GM23338 (cell line): ENCODE measurements around the gene FAM234A. TPM values are rescaled to one million over a fixed set of nuclear protein-coding genes. Genes with fewer than 3 reads are reported as not detected.

ENCODE experiments used
- ATAC-seq: fragments of 200-7000 bp; cut with Tn5 transposase; 3 replicates; pipeline ENCODE4 v1.9.1; 2020
- DNase-seq: peaks from one replicate; pipeline ENCODE4 v3.0.0-alpha.2; 2015; ENCODE audit warnings: low spot score
- H2AFZ ChIP-seq: fragments of 200-600 bp; sonication (generic); 2 replicates; pipeline ENCODE4 v1.8.0; 2016; ENCODE audit warnings: antibody characterized with exemption, mild to moderate bottlenecking, moderate library complexity
- H3F3A ChIP-seq: fragments of 200-600 bp; sonication (generic); replicated peaks from 2 replicates; pipeline ENCODE4 v1.8.0; 2017; ENCODE audit warnings: antibody characterized with exemption, mixed run types, low read depth
- H3K27ac ChIP-seq: fragments of 200-600 bp; sonication (generic); 2 replicates; pipeline ENCODE4 v1.6.1; 2016; ENCODE audit warnings: low read depth
- H3K27me3 ChIP-seq: fragments of 200-600 bp; sonication (generic); 2 replicates; pipeline ENCODE4 v1.8.0; 2016; ENCODE audit warnings: mild to moderate bottlenecking, mixed run types, moderate library complexity; ENCODE audit not compliant: insufficient read depth
- H3K36me3 ChIP-seq: fragments of 200-600 bp; sonication (generic); 2 replicates; pipeline ENCODE4 v1.8.0; 2016; ENCODE audit warnings: mild to moderate bottlenecking; ENCODE audit not compliant: insufficient read depth
- H3K4me1 ChIP-seq: fragments of 200-600 bp; sonication (generic); 2 replicates; pipeline ENCODE4 v1.8.0; 2016; ENCODE audit warnings: mild to moderate bottlenecking, moderate library complexity; ENCODE audit not compliant: insufficient read depth
- H3K4me2 ChIP-seq: fragments of 200-600 bp; sonication (generic); 2 replicates; pipeline ENCODE4 v1.7.1; 2017; ENCODE audit warnings: mixed run types
- H3K4me3 ChIP-seq: fragments of 200-600 bp; sonication (generic); 2 replicates; pipeline ENCODE4 v1.6.1; 2016; ENCODE audit warnings: mixed run types
- H3K79me2 ChIP-seq: fragments of 200-600 bp; sonication (generic); replicated peaks from 2 replicates; pipeline ENCODE4 v1.8.0; 2017; ENCODE audit warnings: mild to moderate bottlenecking; ENCODE audit not compliant: insufficient read depth
- H3K9me2 ChIP-seq: fragments of 200-600 bp; sonication (generic); 2 replicates; pipeline ENCODE4 v1.8.0; 2017; ENCODE audit not compliant: insufficient read depth
- H4K20me1 ChIP-seq: fragments of 200-600 bp; sonication (generic); replicated peaks from 2 replicates; pipeline ENCODE4 v1.8.0; 2017; ENCODE audit warnings: mild to moderate bottlenecking; ENCODE audit not compliant: insufficient read depth
- H3K27ac Mint-ChIP-seq: 2 replicates; pipeline ENCODE4 v1.8.0; 2020; ENCODE audit warnings: inconsistent platforms, mild to moderate bottlenecking, moderate library complexity, mixed read lengths
- H3K27me3 Mint-ChIP-seq: 3 replicates; pipeline ENCODE4 v1.8.0; 2022; ENCODE audit warnings: low read depth, mild to moderate bottlenecking, moderate library complexity, mixed read lengths, inconsistent platforms; ENCODE audit not compliant: insufficient read depth, poor library complexity
- H3K36me3 Mint-ChIP-seq: 3 replicates; pipeline ENCODE4 v1.8.0; 2021; ENCODE audit warnings: low read depth, mild to moderate bottlenecking, inconsistent platforms, moderate library complexity, mixed read lengths
- H3K4me1 Mint-ChIP-seq: 3 replicates; pipeline ENCODE4 v1.8.0; 2020; ENCODE audit warnings: mild to moderate bottlenecking, inconsistent platforms, mixed read lengths
- H3K4me3 Mint-ChIP-seq: 3 replicates; pipeline ENCODE4 v1.8.0; 2021; ENCODE audit warnings: moderate library complexity, mild to moderate bottlenecking, inconsistent platforms, mixed read lengths
- H3K9me3 Mint-ChIP-seq: 3 replicates; pipeline ENCODE4 v1.8.0; 2020; ENCODE audit warnings: moderate library complexity, mild to moderate bottlenecking, inconsistent platforms, mixed read lengths
- CREB1 ChIP-seq: fragments of 250-450 bp; sonication (Bioruptor Pico); IDR thresholded peaks from 2 replicates; pipeline ENCODE4 v1.5.0; 2020; ENCODE audit warnings: low read depth, mild to moderate bottlenecking, moderate library complexity
- ETS1 ChIP-seq: IDR thresholded peaks from 2 replicates; pipeline ENCODE4 v1.6.1; 2016; ENCODE audit warnings: antibody characterized with exemption
- EZH2 ChIP-seq: fragments of 200-600 bp; sonication (generic); IDR thresholded peaks from one replicate; pipeline ENCODE4 v1.8.0; 2017; ENCODE audit warnings: antibody characterized with exemption, mild to moderate bottlenecking, low read depth; ENCODE audit not compliant: unreplicated experiment
- EZH2phosphoT487 ChIP-seq: fragments of 200-600 bp; sonication (generic); IDR thresholded peaks from one replicate; pipeline ENCODE4 v1.8.1; 2018; ENCODE audit warnings: antibody characterized with exemption; ENCODE audit not compliant: unreplicated experiment
- NANOG ChIP-seq: IDR thresholded peaks from 2 replicates; pipeline ENCODE4 v1.6.1; 2016; ENCODE audit warnings: antibody characterized with exemption, borderline replicate concordance
- POLR2AphosphoS5 ChIP-seq: IDR thresholded peaks from 2 replicates; pipeline ENCODE4 v1.6.1; 2016; ENCODE audit warnings: antibody characterized with exemption, low read depth
- REST ChIP-seq: IDR thresholded peaks from one replicate; pipeline ENCODE4 v1.6.1; 2018; ENCODE audit warnings: antibody characterized with exemption; ENCODE audit not compliant: unreplicated experiment
- STAT1 ChIP-seq: IDR thresholded peaks from one replicate; pipeline ENCODE4 v1.6.1; 2016; ENCODE audit warnings: antibody characterized with exemption; ENCODE audit not compliant: unreplicated experiment
- ZNF331 ChIP-seq: fragments of 250-450 bp; sonication (Bioruptor Pico); IDR thresholded peaks from 2 replicates; pipeline ENCODE4 v1.5.0; 2020; ENCODE audit warnings: low read depth, mild to moderate bottlenecking, moderate library complexity
- ZNF462 ChIP-seq: fragments of 250-450 bp; sonication (Bioruptor Pico); IDR thresholded peaks from 2 replicates; pipeline ENCODE4 v1.5.0; 2020; ENCODE audit warnings: mild to moderate bottlenecking, moderate library complexity
- polyA plus RNA-seq: library from polyadenylated mRNA; unstranded; fragments of >200 nt; fragmentation: Nextera tagmentation; extraction: Ambion mirVana; gene quantifications from 2 replicates; pipeline ENCODE4 v1.2.1, GENCODE V29; 2016
- total RNA-seq: library from RNA; depleted of rRNA; stranded (reverse); fragments of >200 nt; shearing (Covaris generic); gene quantifications from 2 replicates; pipeline ENCODE4 v1.2.3, GENCODE V29; 2014

FAM234A gene
- total and polyA plus RNA-seq, 2 experiments from 2014 or later: 41.9 to 128 TPM

- no peak overlapping the region for H2AFZ ChIP-seq
- TF ChIP-seq ZNF331 (CRISPR knock-in tag) (no peak), NANOG (no peak), EZH2phosphoT487 (no peak), REST (no peak), ETS1 (no peak), ZNF462 (no peak), CREB1 (CRISPR knock-in tag) (no peak), STAT1 (no peak), EZH2 (no peak), POLR2AphosphoS5 (no peak)
- no peak overlapping the region for H3K27ac ChIP-seq
- H3K36me3 ChIP-seq: no peaks in the 10 kb centered on the region
- H3K9me2 ChIP-seq: no peaks in the 10 kb centered on the region
- 0 out of 2 replicates have a peak, but pooled peaks cover under 1% of the 10 kb centered on the region for H3K27me3 ChIP-seq
- H3K9me3 Mint-ChIP-seq: no peaks in the 10 kb centered on the region; the same call in 2 of the 3 replicates
- no peaks in the 10 kb centered on the region for H3K79me2 ChIP-seq
- no peak overlapping the region for H3K4me3 Mint-ChIP-seq
- H3K4me1 ChIP-seq: no peaks in the 10 kb centered on the region
- H3K36me3 Mint-ChIP-seq: peaks cover 9% of the 10 kb centered on the region
- no peaks in the 10 kb centered on the region for H4K20me1 ChIP-seq
- no peaks in the 10 kb centered on the region for H3K4me1 Mint-ChIP-seq
- no peak for DNase-seq
- no peak overlapping the region for H3K4me3 ChIP-seq
- ATAC-seq: no peak
- H3K27me3 Mint-ChIP-seq: peaks cover 3% of the 10 kb centered on the region
- no peak overlapping the region for H3K4me2 ChIP-seq
- H3F3A ChIP-seq: no peaks in the 10 kb centered on the region
- H3K27ac Mint-ChIP-seq: no peak overlapping the region
Observed at GRCh38 chr16:286491-287297, 52.1 kb downstream of the FAM234A start.
